HFF-Myc (cell line): Measurements from ENCODE around the gene GLT6D1.

Experiments
- DNase-seq: peaks from one replicate; pipeline ENCODE4 v3.0.0-alpha.2; 2011; ENCODE audit warnings: low read depth; ENCODE audit errors: extremely low read depth
- H3K4me3 ChIP-seq: replicated peaks from 2 replicates; pipeline ENCODE4 v1.5.1; 2011; ENCODE audit warnings: low read depth, mild to moderate bottlenecking, control low read depth, low read length
- TF ChIP-seq, protein P1 (sequence below): IDR thresholded peaks from 2 replicates; pipeline ENCODE4 v1.5.1; 2012; ENCODE audit warnings: mild to moderate bottlenecking, low read depth, low read length, control low read depth; ENCODE audit errors: missing control alignments

GLT6D1 gene

DNA sequence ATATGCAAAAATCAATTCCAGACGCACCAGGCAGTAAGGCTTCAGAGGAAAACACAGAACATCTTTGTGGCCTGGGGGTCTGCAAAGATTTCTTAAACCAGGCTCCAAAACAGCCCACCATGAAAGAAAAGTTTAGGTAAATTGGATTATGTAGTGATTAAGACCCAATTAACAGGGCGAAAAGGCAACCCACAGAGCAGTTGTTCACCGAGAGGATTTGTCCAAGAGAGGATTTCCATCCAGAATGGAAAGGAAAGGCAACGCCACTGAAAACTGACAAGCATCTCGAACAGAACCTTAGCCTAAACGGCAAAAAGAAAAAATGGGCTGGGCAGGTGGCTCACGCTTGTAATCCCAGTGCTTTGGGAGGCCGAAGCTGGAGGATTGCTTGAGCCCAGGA lies 37.4 kb downstream of the GLT6D1 start:
- TF ChIP-seq, protein P1, sequence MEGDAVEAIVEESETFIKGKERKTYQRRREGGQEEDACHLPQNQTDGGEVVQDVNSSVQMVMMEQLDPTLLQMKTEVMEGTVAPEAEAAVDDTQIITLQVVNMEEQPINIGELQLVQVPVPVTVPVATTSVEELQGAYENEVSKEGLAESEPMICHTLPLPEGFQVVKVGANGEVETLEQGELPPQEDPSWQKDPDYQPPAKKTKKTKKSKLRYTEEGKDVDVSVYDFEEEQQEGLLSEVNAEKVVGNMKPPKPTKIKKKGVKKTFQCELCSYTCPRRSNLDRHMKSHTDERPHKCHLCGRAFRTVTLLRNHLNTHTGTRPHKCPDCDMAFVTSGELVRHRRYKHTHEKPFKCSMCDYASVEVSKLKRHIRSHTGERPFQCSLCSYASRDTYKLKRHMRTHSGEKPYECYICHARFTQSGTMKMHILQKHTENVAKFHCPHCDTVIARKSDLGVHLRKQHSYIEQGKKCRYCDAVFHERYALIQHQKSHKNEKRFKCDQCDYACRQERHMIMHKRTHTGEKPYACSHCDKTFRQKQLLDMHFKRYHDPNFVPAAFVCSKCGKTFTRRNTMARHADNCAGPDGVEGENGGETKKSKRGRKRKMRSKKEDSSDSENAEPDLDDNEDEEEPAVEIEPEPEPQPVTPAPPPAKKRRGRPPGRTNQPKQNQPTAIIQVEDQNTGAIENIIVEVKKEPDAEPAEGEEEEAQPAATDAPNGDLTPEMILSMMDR: no peak
- H3K4me3 ChIP-seq: no peak overlapping the region
- DNase-seq: no peak

DNA sequence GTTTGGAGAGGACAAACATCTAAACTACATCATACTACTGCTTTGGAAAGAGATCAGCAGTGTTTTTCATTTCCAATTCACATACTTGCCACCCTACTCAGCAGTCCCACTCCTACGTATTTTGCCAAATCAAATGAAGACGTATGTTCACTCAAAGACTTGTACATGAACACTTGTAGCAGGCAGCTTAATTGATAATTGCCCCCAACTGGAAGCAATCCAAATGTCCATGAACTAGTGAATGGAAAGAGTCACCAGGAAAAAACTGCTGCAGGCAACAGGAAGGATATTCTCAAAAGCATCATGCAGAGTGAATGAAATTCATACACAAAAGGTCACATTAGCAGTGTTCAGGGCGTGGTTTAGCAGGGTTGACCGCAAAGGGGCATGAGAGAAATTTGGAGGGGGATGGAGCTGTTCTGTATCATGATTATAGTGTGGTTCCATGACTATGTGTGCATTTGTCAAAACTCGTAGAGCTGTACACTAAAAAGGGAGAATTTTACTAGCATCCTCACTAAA lies 39.0 kb downstream of the GLT6D1 start:
- TF ChIP-seq, protein P1: no peak
- DNase-seq: no peak
- no peak overlapping the region for H3K4me3 ChIP-seq

DNA sequence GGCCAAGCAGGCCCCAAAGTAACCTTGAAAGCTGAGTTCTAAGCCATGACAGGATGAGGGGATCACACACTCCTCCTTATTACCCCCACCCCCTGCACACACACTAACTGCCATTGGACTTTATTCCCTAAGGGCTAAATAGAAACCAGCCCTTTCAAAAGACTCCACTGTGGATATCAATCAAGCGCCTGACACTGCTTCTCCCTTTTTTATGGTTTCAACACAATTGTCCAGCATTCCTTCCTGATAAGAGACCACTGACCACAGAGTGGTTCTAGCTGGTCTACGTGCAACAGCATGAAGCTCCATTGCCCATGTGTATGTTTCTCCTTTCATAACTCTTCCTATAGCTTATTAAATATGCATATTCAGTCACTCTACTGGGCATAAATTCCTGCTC lies 43.1 kb downstream of the GLT6D1 start:
- DNase-seq: no peak
- TF ChIP-seq, protein P1: no peak
- H3K4me3 ChIP-seq: no peak overlapping the region

DNA sequence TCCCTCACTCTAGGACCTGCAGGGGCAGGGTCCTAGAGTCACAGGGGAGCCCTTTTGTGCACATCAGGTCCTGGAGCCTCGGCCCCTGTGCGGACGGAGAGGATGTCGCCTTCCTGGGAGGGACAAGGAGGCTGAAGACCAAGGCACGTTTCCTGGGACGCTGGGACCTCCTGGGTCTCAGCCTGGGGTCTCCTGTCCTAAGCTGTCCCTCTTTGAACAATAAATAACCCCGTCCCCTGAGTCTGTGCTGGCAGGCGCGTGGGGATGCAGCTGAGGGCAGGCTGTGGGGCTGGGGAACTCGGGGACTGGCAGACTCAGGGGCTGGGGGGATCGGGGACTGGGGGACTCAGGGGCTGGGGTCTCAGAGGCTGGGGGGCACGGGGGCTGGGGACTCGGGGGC lies 46.7 kb downstream of the GLT6D1 start:
- no peak overlapping the region for H3K4me3 ChIP-seq
- no peak for DNase-seq
- TF ChIP-seq, protein P1: no peak

DNA sequence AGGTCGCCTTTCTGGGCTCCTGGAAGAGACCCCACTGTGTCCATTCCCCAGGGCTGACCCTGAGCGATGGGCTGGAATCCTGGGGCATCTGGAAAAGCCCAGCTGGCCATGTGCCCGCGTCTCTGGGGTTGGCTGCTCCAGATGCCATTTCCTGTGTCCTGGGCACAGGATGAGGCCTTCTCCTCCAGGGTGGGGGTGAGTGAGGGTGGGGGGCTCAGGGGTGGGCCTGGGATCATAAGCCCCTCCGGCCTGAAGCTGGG lies 47.1 kb downstream of the GLT6D1 start:
- TF ChIP-seq, protein P1: no peak
- H3K4me3 ChIP-seq: no peak overlapping the region
- no peak for DNase-seq

DNA sequence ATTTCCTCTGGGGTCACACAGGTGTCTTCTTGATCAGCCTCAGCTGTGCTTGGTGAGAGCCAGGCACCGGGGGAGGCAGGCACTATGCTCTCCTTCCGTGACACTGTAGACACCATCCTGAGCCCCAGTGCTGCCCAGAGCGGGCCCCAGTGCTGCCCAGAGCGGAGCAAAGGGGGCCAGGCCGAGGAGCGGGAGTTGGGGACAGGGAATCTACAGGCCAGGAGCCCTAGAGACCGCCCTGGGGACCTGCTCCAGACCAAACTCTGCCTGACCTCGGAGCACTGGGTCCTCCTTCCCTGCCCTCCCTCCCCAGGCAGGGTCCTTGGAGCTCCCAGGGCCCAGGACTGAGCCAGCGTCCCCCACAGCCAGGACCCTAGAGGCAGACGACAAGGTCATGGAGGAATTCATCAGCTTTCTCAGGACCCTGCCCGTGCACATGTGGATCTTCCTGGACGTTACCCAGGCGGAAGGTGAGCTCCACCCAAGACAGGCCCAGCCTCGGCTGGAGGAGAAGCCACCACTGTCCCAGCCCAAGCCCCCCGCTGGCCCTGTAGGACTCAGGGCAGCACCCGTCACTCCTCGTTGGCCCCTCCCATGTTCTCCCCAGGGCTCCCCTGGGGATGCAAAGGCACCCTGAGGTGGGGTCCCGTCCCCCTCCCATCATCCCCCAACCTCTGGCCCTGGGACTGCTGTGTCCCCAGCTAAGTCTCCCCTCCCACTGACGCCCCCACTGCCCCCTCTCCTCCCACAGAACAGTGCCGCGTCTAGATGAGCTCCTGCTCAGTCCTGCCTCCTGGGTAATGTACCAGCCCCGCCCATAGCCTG lies 47.6 kb downstream of the GLT6D1 start:
- H3K4me3 ChIP-seq: no peak overlapping the region
- TF ChIP-seq, protein P1: no peak

More for the DNA sequence above, 47.6 kb downstream of the GLT6D1 start:
- no peak for DNase-seq
